ENCODE data around the gene FOXC1.

FOXC1 gene

DNA sequence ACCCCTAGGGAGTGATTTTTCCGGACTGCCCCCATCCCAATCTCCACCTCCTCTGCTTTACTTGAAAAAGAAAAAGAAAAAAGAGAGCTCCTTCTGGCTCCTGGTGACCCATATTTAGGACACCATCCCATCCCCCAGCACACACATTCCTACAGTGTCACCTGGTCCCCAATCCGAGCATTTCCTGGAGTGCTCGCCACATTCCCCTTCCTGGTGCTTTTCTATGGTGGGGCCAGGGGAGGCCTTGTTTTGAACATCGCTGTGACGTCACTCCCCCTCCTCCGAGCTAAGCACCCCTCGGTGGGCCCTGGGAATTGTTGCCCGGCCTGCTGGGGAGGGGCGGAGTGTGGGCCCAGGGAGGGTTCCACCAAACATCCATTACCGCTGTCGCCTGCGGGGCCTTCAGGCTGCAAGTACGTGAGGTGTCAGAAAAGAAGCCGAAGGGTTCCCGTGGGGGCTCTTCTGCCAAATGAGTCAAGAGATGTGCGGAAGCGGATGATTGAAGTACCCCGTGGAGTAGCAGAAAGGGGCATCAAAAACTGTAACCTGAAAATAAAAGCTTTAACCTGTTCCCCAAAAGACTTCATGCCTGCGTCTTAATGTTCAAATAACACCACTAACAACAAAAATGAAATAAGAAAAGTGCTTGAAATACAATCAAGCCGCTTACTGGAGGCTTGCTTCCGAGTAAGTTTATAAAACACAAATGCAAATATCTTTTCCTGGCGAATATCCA is 2.8 kb upstream of the FOXC1 start:
- Histone ChIP-seq H3K36me3 (peaks cover 4 to 17% (median 9%) of the 10 kb centered on the region in 3 donors), H3K4me3 (peak overlapping the region; percentile 70 to 91), H3K27me3 (no peaks in the 10 kb centered on the region), H3K9me3 (no peaks in the 10 kb centered on the region), H3K27ac (peak overlapping the region; percentile 89 to 98), H3K4me1 (peaks cover 4 to 21% (median 15%) of the 10 kb centered on the region in 4 donors)
- peak; percentile 58 to 89 for DNase-seq
- intact Hi-C loops (cut with DNase I; ENCODE audit: low total_unique reads), result loop anchor here (5.0 to 10.0 kb wide), 3 partner anchors 428 to 1025 kb away; no protein-coding TSS in a partner anchor
- TF ChIP-seq, protein P1, sequence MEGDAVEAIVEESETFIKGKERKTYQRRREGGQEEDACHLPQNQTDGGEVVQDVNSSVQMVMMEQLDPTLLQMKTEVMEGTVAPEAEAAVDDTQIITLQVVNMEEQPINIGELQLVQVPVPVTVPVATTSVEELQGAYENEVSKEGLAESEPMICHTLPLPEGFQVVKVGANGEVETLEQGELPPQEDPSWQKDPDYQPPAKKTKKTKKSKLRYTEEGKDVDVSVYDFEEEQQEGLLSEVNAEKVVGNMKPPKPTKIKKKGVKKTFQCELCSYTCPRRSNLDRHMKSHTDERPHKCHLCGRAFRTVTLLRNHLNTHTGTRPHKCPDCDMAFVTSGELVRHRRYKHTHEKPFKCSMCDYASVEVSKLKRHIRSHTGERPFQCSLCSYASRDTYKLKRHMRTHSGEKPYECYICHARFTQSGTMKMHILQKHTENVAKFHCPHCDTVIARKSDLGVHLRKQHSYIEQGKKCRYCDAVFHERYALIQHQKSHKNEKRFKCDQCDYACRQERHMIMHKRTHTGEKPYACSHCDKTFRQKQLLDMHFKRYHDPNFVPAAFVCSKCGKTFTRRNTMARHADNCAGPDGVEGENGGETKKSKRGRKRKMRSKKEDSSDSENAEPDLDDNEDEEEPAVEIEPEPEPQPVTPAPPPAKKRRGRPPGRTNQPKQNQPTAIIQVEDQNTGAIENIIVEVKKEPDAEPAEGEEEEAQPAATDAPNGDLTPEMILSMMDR (IDR thresholded peaks at IDR 0.05), result no peak

GRCh38 chr6:1607516-1608221 is 2.0 kb upstream of the FOXC1 start:
- TF ChIP-seq, protein P1 (IDR thresholded peaks at IDR 0.05), result peak in 1 of 2 experiments; percentile 7
- DNase-seq, result peak in 1 of 2 donors; percentile 79
- intact Hi-C loops (cut with DNase I; ENCODE audit: low total_unique reads), result loop anchor here (5.0 to 10.0 kb wide), 3 partner anchors 427 to 1025 kb away; no protein-coding TSS in a partner anchor
- no peaks in the 10 kb centered on the region for H3K27me3 ChIP-seq
- peaks cover 4 to 21% (median 15%) of the 10 kb centered on the region in 4 donors for H3K4me1 ChIP-seq
- H3K9me3 ChIP-seq, result no peaks in the 10 kb centered on the region
- peak overlapping the region; percentile 89 to 98 for H3K27ac ChIP-seq
- H3K36me3 ChIP-seq, result peaks cover 11 to 18% (median 13%) of the 10 kb centered on the region in 3 donors
- peak overlapping the region; percentile 70 to 91 for H3K4me3 ChIP-seq

DNA sequence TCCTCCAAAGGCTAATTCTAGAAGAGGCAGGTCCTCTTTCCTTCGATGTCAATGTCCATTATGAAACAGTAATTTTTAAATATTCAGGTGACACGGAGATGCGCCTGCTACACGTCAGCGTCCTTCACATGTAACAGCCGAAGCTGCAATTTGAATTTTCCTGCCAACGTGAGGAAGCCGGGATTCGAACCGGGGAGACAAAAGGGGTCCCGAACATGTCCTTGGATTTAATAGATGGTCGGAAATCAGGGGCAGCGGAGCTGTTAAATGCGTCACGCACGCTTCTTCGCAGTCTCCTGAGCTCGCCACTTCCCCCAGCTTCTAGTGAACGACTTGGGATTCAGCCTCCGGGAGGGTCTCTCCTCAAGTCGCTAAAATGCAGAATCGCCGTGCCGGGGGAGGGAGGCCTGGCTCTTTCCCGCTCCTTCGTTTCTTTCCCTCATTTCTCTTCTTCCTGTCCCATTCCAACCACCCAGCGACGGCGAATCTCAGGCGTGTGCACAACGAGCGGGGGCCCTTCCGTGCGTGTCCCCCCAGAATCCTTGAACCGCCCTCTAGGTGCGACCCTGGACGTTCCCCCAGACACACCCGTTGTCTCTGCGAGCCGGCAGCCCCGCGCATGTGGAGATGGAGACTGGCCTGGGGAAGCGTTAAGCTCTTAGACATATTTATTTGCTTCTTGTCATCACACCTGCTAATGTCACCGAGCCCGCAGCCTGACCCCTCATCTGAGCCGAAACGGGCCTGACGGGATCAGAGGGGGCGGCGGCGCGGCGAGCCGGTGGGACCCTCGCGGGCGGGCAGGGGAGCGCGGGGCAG is 1.3 kb upstream of the FOXC1 start:
- Histone ChIP-seq H3K27me3 (no peaks in the 10 kb centered on the region), H3K27ac (peak overlapping the region; percentile 89 to 98), H3K4me1 (peaks cover 4 to 21% (median 11%) of the 10 kb centered on the region in 4 donors), H3K9me3 (no peaks in the 10 kb centered on the region), H3K36me3 (peaks cover 13 to 18% (median 18%) of the 10 kb centered on the region in 3 donors), H3K4me3 (peak overlapping the region; percentile 70 to 91)
- intact Hi-C loops (cut with DNase I; ENCODE audit: low total_unique reads), result loop anchor here (5.0 to 10.0 kb wide), 3 partner anchors 426 to 1024 kb away; no protein-coding TSS in a partner anchor
- DNase-seq, result peak in 1 of 2 donors; percentile 70
- TF ChIP-seq, protein P1 (IDR thresholded peaks at IDR 0.05), result peak in 1 of 2 experiments; percentile 28

GRCh38 chr6:1609041-1609647 is 571 bp upstream of the FOXC1 start:
- Histone ChIP-seq H3K4me1 (peaks cover 4 to 16% (median 8%) of the 10 kb centered on the region in 4 donors), H3K27ac (peak overlapping the region; percentile 89 to 98), H3K27me3 (no peaks in the 10 kb centered on the region), H3K9me3 (no peaks in the 10 kb centered on the region), H3K4me3 (peak overlapping the region; percentile 70 to 91), H3K36me3 (peaks cover 18 to 25% (median 24%) of the 10 kb centered on the region in 3 donors)
- TF ChIP-seq, protein P1 (IDR thresholded peaks at IDR 0.05), result no peak
- peak; percentile 62 to 92 for DNase-seq
- intact Hi-C loops (cut with DNase I; ENCODE audit: low total_unique reads), result loop anchor here (5.0 to 10.0 kb wide), 3 partner anchors 426 to 1023 kb away; no protein-coding TSS in a partner anchor
